ENCODE results near the gene FREM1.

Gene FREM1

DNA sequence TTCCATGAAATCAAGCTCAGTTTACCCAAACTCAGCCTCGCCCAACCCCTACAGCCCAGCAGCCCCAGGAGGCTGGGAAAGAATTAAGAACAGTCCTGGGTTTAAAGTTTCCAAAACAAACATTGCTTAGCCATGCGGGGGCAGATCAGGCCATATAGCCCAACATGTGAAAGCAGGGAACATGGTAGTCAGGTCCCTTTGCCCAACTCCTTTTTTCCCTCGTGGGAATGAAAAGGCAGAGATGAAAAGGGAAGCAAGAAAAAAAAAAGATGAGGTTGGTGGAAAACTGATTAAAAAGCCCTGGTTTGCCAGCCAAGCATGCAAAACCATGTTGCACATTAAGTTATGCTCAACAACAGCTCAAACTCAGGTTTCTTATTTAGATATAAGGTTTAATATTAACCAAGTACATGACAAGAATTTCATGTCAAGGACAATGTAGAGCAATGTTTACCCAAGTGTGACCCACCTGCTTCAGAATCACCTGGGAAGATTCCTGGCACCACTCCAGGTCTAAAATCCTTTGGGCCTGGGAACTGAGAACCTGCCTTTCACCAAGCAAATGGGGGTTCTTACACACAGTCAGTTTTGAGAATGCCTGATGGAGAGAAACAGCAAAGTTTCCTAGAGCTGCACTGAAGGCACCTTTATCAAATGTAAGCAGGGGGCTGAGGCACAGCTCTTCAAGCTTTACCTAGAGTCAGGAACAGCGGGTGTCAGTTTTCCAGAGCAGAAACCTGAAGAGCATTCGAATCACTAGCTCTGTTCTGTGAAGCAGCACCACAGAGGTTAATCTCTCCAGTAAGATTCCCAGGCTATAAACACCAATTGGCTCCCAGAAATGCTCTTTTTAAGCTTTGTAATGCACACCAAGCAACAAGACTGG is 1.7 kb downstream of the FREM1 start:
- Histone ChIP-seq H3K9me3 (ENCODE audit: low read length) (no peaks in the 10 kb centered on the region), H3K9me2 (ENCODE audit: low read depth, low read length) (no peaks in the 10 kb centered on the region), H3K79me2 (ENCODE audit: insufficient read depth, low read length) (no peaks in the 10 kb centered on the region), H3K4me3 (ENCODE audit: low read depth, low read length, poor library complexity, severe bottlenecking) (no peak overlapping the region), H3K27ac (ENCODE audit: low read depth, low read length, poor library complexity, severe bottlenecking) (no peak overlapping the region), H3K4me1 (ENCODE audit: insufficient read depth, low read length, severe bottlenecking) (no peaks in the 10 kb centered on the region), H3K4me2 (ENCODE audit: low read length) (no peak overlapping the region), H3K27me3 (ENCODE audit: insufficient read depth, low read length) (no peaks in the 10 kb centered on the region), H3F3A (ENCODE audit: insufficient read depth, low read length) (no peaks in the 10 kb centered on the region), H3K36me3 (ENCODE audit: insufficient read depth, low read length) (no peaks in the 10 kb centered on the region), H2AFZ (ENCODE audit: low read length) (no peak overlapping the region), H4K20me1 (ENCODE audit: insufficient read depth, low read length) (no peaks in the 10 kb centered on the region), H3K9ac (ENCODE audit: low read length) (no peak overlapping the region)
- no peak for TF ChIP-seq EZH2 (IDR thresholded peaks at IDR 0.05; ENCODE audit: borderline replicate concordance, low read length)
- TF ChIP-seq CTCF (IDR thresholded peaks at IDR 0.05; ENCODE audit: low read length) = no peak

DNA sequence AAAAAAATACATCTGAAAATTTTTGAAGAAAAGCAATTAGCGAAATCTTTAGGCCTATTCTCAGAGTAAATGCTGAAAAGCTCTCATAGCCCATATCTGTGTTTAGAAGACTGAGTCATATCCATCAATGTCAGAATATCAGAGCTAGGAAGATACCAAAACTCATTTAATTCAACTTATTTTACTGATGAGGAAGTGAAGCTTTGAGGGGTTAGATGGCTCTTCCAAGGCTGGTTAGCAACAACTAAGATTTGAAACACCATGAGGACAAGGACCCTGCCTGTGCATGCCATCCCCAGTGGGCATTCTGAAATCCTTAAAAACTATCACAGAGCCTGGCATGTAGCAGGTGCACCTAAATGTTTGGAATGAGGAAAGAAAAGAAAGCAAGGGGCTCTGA is 2.5 kb downstream of the FREM1 start:
- Histone ChIP-seq H3K27me3 (ENCODE audit: insufficient read depth, low read length) (no peaks in the 10 kb centered on the region), H3K9me2 (ENCODE audit: low read depth, low read length) (no peaks in the 10 kb centered on the region), H4K20me1 (ENCODE audit: insufficient read depth, low read length) (no peaks in the 10 kb centered on the region), H3K4me2 (ENCODE audit: low read length) (no peak overlapping the region), H3K79me2 (ENCODE audit: insufficient read depth, low read length) (no peaks in the 10 kb centered on the region), H3K27ac (ENCODE audit: low read depth, low read length, poor library complexity, severe bottlenecking) (no peak overlapping the region), H3K36me3 (ENCODE audit: insufficient read depth, low read length) (no peaks in the 10 kb centered on the region), H3K9me3 (ENCODE audit: low read length) (no peaks in the 10 kb centered on the region), H2AFZ (ENCODE audit: low read length) (no peak overlapping the region), H3K4me1 (ENCODE audit: insufficient read depth, low read length, severe bottlenecking) (no peaks in the 10 kb centered on the region), H3F3A (ENCODE audit: insufficient read depth, low read length) (no peaks in the 10 kb centered on the region), H3K9ac (ENCODE audit: low read length) (no peak overlapping the region), H3K4me3 (ENCODE audit: low read depth, low read length, poor library complexity, severe bottlenecking) (no peak overlapping the region)
- no peak for TF ChIP-seq EZH2 (IDR thresholded peaks at IDR 0.05; ENCODE audit: borderline replicate concordance, low read length)
- TF ChIP-seq CTCF (IDR thresholded peaks at IDR 0.05; ENCODE audit: low read length) = no peak

DNA sequence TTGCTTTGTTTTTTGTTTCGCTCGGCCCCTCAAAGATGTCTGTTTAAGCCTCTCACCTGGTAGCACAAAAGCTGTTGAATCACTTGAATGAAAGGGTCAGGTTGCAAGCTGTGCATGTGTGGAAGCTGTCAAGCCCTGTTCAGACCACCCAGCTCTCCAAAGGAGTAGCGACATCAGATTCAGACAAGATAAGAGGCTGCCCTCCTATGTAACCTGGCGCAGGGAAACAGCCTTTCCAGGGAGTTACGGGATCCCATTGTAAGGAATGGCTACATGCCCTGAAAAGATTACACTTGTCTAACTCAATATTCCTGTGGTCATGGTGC is 2.9 kb downstream of the FREM1 start:
- no peak overlapping the region for H3K4me2 ChIP-seq (ENCODE audit: low read length)
- no peaks in the 10 kb centered on the region for H4K20me1 ChIP-seq (ENCODE audit: insufficient read depth, low read length)
- H3K4me1 ChIP-seq (ENCODE audit: insufficient read depth, low read length, severe bottlenecking) = no peaks in the 10 kb centered on the region
- TF ChIP-seq EZH2 (IDR thresholded peaks at IDR 0.05; ENCODE audit: borderline replicate concordance, low read length) = no peak
- TF ChIP-seq CTCF (IDR thresholded peaks at IDR 0.05; ENCODE audit: low read length) = no peak
- no peak overlapping the region for H3K27ac ChIP-seq (ENCODE audit: low read depth, low read length, poor library complexity, severe bottlenecking)
- no peaks in the 10 kb centered on the region for H3F3A ChIP-seq (ENCODE audit: insufficient read depth, low read length)
- H3K27me3 ChIP-seq (ENCODE audit: insufficient read depth, low read length) = no peaks in the 10 kb centered on the region
- no peaks in the 10 kb centered on the region for H3K79me2 ChIP-seq (ENCODE audit: insufficient read depth, low read length)
- H3K36me3 ChIP-seq (ENCODE audit: insufficient read depth, low read length) = no peaks in the 10 kb centered on the region
- H2AFZ ChIP-seq (ENCODE audit: low read length) = no peak overlapping the region
- no peaks in the 10 kb centered on the region for H3K9me2 ChIP-seq (ENCODE audit: low read depth, low read length)
- H3K9ac ChIP-seq (ENCODE audit: low read length) = no peak overlapping the region
- H3K9me3 ChIP-seq (ENCODE audit: low read length) = no peaks in the 10 kb centered on the region
- H3K4me3 ChIP-seq (ENCODE audit: low read depth, low read length, poor library complexity, severe bottlenecking) = no peak overlapping the region
